Mesenchymal stem cell (in vitro differentiated cells and primary cell): ENCODE results near the gene NAALADL2.

Experiments used
- DNase-seq: peaks from one replicate; pipeline ENCODE4 v3.0.0-alpha.2; 2013
- H2AFZ ChIP-seq: one replicate; pipeline ENCODE4 v1.6.1; 2013; ENCODE audit warnings: low read depth, mild to moderate bottlenecking, control low read depth, inconsistent platforms, low read length, moderate library complexity
- H2AK5ac ChIP-seq: 2 replicates; pipeline ENCODE4 v1.6.1; 2013; ENCODE audit warnings: low read length, moderate library complexity, mild to moderate bottlenecking, inconsistent platforms; ENCODE audit not compliant: severe bottlenecking
- H2BK120ac ChIP-seq: one replicate; pipeline ENCODE4 v1.6.1; 2013; ENCODE audit warnings: low read depth, mild to moderate bottlenecking, inconsistent platforms, low read length, moderate library complexity
- H2BK12ac ChIP-seq, 2 experiments: one replicate each; pipeline ENCODE4 v1.6.1; 2013; ENCODE audit warnings: inconsistent platforms in 2 of 2, low read length in 2 of 2, mild to moderate bottlenecking in 2 of 2, moderate library complexity in 2 of 2, control low read depth in 1 of 2
- H2BK15ac ChIP-seq: one replicate; pipeline ENCODE4 v1.6.1; 2013; ENCODE audit warnings: mild to moderate bottlenecking, low read depth, inconsistent platforms; ENCODE audit not compliant: poor library complexity, severe bottlenecking
- H2BK5ac ChIP-seq: 2 replicates; pipeline ENCODE4 v1.6.1; 2013; ENCODE audit warnings: low read depth, mild to moderate bottlenecking, low read length, control low read depth, inconsistent platforms; ENCODE audit not compliant: poor library complexity, severe bottlenecking
- H3K14ac ChIP-seq, 2 experiments: one replicate each; pipeline ENCODE4 v1.6.1; 2013; ENCODE audit warnings: inconsistent platforms in 2 of 2, low read length in 2 of 2, control low read depth in 1 of 2, mild to moderate bottlenecking in 1 of 2, moderate library complexity in 1 of 2
- H3K18ac ChIP-seq, 2 experiments: one replicate each; pipeline ENCODE4 v1.6.1; 2013; ENCODE audit warnings: inconsistent platforms in 2 of 2, low read length in 2 of 2, control low read depth in 1 of 2, low read depth in 1 of 2, mild to moderate bottlenecking in 1 of 2
- H3K23ac ChIP-seq, 2 experiments: one replicate each; pipeline ENCODE4 v1.6.1; 2013; ENCODE audit warnings: inconsistent platforms in 2 of 2, low read length in 2 of 2, mild to moderate bottlenecking in 2 of 2, moderate library complexity in 2 of 2, control low read depth in 1 of 2
- H3K27ac ChIP-seq: 2 replicates; pipeline ENCODE4 v1.5.1; 2013; ENCODE audit warnings: mild to moderate bottlenecking, moderate library complexity, low read length, control low read depth, inconsistent platforms; ENCODE audit not compliant: poor library complexity, severe bottlenecking
- H3K27me3 ChIP-seq, 2 experiments: 2 replicates each; pipeline versions ENCODE4 v1.6.1 to v1.7.0; 2013; ENCODE audit warnings: low read length in 2 of 2, mild to moderate bottlenecking in 2 of 2, moderate library complexity in 2 of 2, control low read depth in 1 of 2, inconsistent platforms in 1 of 2; ENCODE audit not compliant: control insufficient read depth in 1 of 2, insufficient read depth in 1 of 2
- H3K36me3 ChIP-seq, 2 experiments: 2 replicates each; pipeline versions ENCODE4 v1.6.1 to v1.7.0; 2013; ENCODE audit warnings: low read length in 2 of 2, control low read depth in 1 of 2, inconsistent platforms in 1 of 2, low read depth in 1 of 2, mild to moderate bottlenecking in 1 of 2; ENCODE audit not compliant: insufficient read depth in 2 of 2, control insufficient read depth in 1 of 2
- H3K4ac ChIP-seq, 2 experiments: one replicate each; pipeline ENCODE4 v1.6.1; 2013; ENCODE audit warnings: inconsistent platforms in 2 of 2, low read length in 2 of 2, mild to moderate bottlenecking in 2 of 2, moderate library complexity in 2 of 2, control low read depth in 1 of 2, low read depth in 1 of 2
- H3K4me1 ChIP-seq: 2 replicates; pipeline ENCODE4 v1.6.1; 2013; ENCODE audit warnings: low read depth, low read length, control low read depth; ENCODE audit not compliant: control insufficient read depth, insufficient read depth
- H3K4me2 ChIP-seq: 2 replicates; pipeline ENCODE4 v1.6.1; 2013; ENCODE audit warnings: low read length, mild to moderate bottlenecking, inconsistent platforms; ENCODE audit not compliant: poor library complexity, severe bottlenecking
- H3K4me3 ChIP-seq, 2 experiments: 2 replicates each; pipeline versions ENCODE4 v1.5.1 to v1.7.0; 2013; ENCODE audit warnings: low read length in 2 of 2, mild to moderate bottlenecking in 2 of 2, control low read depth in 1 of 2, low read depth in 1 of 2; ENCODE audit not compliant: insufficient read depth in 1 of 2
- H3K79me1 ChIP-seq: replicated peaks from 2 replicates; pipeline ENCODE4 v1.6.1; 2013; ENCODE audit warnings: mild to moderate bottlenecking, control low read depth, low read length, inconsistent platforms; ENCODE audit not compliant: poor library complexity, severe bottlenecking
- H3K9ac ChIP-seq: 2 replicates; pipeline ENCODE4 v1.7.0; 2013; ENCODE audit warnings: mild to moderate bottlenecking, low read length, moderate library complexity
- H3K9me3 ChIP-seq: 2 replicates; pipeline ENCODE4 v1.7.0; 2013; ENCODE audit warnings: mild to moderate bottlenecking, low read length; ENCODE audit not compliant: control insufficient read depth
- H4K8ac ChIP-seq: one replicate; pipeline ENCODE4 v1.6.1; 2013; ENCODE audit warnings: inconsistent platforms, mild to moderate bottlenecking, low read length, moderate library complexity
- H4K91ac ChIP-seq: one replicate; pipeline ENCODE4 v1.6.1; 2013; ENCODE audit warnings: mild to moderate bottlenecking, low read length, inconsistent platforms
- WGBS: methylation state at CpG from one replicate; pipeline ENCODE4 v1.1.7; 2013; ENCODE audit warnings: mixed read lengths; 5-methylcytosine and 5-hydroxymethylcytosine counted together

Gene NAALADL2

GRCh38 chr3:175518459-175518858 lies 659.3 kb downstream of the NAALADL2 start:
- Histone ChIP-seq H3K9me3 (no peaks in the 10 kb centered on the region), H3K27ac (no peak overlapping the region), H2AFZ (no peak overlapping the region), H2BK120ac (no peak overlapping the region), H3K14ac (no peak overlapping the region), H3K27me3 (no peaks in the 10 kb centered on the region), H3K4me2 (no peak overlapping the region), H3K36me3 (no peaks in the 10 kb centered on the region), H3K4me3 (no peak overlapping the region), H3K79me1 (no peaks in the 10 kb centered on the region), H2AK5ac (no peak overlapping the region), H3K4me1 (no peaks in the 10 kb centered on the region), H4K8ac (no peak overlapping the region), H3K9ac (no peak overlapping the region), H2BK12ac (no peak overlapping the region), H4K91ac (no peak overlapping the region), H2BK15ac (no peak overlapping the region), H3K4ac (no peak overlapping the region), H3K23ac (no peak overlapping the region), H3K18ac (no peak overlapping the region), H2BK5ac (no peak overlapping the region)
- DNase-seq: no peak
- 100% methylated on average over 2 of the region's 3 CpGs for WGBS

- Histone ChIP-seq H3K4ac (no peak overlapping the region), H3K14ac (no peak overlapping the region), H3K9ac (no peak overlapping the region), H2AFZ (no peak overlapping the region), H3K27me3 (no peaks in the 10 kb centered on the region), H2BK15ac (no peak overlapping the region), H4K8ac (no peak overlapping the region), H4K91ac (no peak overlapping the region), H2BK120ac (no peak overlapping the region), H3K36me3 (no peaks in the 10 kb centered on the region), H3K9me3 (no peaks in the 10 kb centered on the region), H3K79me1 (no peaks in the 10 kb centered on the region), H2BK5ac (no peak overlapping the region), H2AK5ac (no peak overlapping the region), H2BK12ac (no peak overlapping the region), H3K18ac (no peak overlapping the region), H3K4me3 (no peak overlapping the region), H3K4me1 (no peaks in the 10 kb centered on the region), H3K23ac (no peak overlapping the region), H3K27ac (no peak overlapping the region), H3K4me2 (no peak overlapping the region)
- 96% methylated on average over 3 of the region's 3 CpGs for WGBS
- no peak for DNase-seq
Measured at GRCh38 chr3:175521406-175521805, 662.3 kb downstream of the NAALADL2 start.

- no peak overlapping the region for H2AFZ ChIP-seq
- H3K4me1 ChIP-seq: no peaks in the 10 kb centered on the region
- H4K8ac ChIP-seq: no peak overlapping the region
- WGBS: 100% methylated on average over 2 of the region's 2 CpGs
- H3K27ac ChIP-seq: no peak overlapping the region
- no peak overlapping the region for H2BK120ac ChIP-seq
- H2BK5ac ChIP-seq: peak overlapping the region; percentile 31
- H3K4me2 ChIP-seq: peak overlapping the region; percentile 43
- no peak overlapping the region for H4K91ac ChIP-seq
- no peak overlapping the region for H3K18ac ChIP-seq
- H3K4me3 ChIP-seq: peak overlapping the region in 1 of 2 experiments; percentile 75
- H3K4ac ChIP-seq: no peak overlapping the region
- H3K9ac ChIP-seq: peak overlapping the region; percentile 87
- H3K27me3 ChIP-seq: no peaks in the 10 kb centered on the region
- H3K14ac ChIP-seq: no peak overlapping the region
- H2BK15ac ChIP-seq: no peak overlapping the region
- H3K9me3 ChIP-seq: no peaks in the 10 kb centered on the region
- no peak overlapping the region for H2BK12ac ChIP-seq
- DNase-seq: no peak
- no peaks in the 10 kb centered on the region for H3K36me3 ChIP-seq
- no peak overlapping the region for H2AK5ac ChIP-seq
- no peak overlapping the region for H3K23ac ChIP-seq
- no peaks in the 10 kb centered on the region for H3K79me1 ChIP-seq
Measured at GRCh38 chr3:175526191-175526590, 667.1 kb downstream of the NAALADL2 start.

- Histone ChIP-seq H2AK5ac (no peak overlapping the region), H3K9ac (peak overlapping the region; percentile 87), H2BK15ac (no peak overlapping the region), H3K27me3 (no peaks in the 10 kb centered on the region), H3K14ac (no peak overlapping the region), H3K4ac (no peak overlapping the region), H3K79me1 (no peaks in the 10 kb centered on the region), H2BK120ac (no peak overlapping the region), H4K8ac (no peak overlapping the region), H4K91ac (no peak overlapping the region), H3K18ac (no peak overlapping the region), H3K36me3 (no peaks in the 10 kb centered on the region), H3K4me2 (peak overlapping the region; percentile 43), H2BK5ac (peak overlapping the region; percentile 31), H2AFZ (no peak overlapping the region), H2BK12ac (no peak overlapping the region), H3K9me3 (no peaks in the 10 kb centered on the region), H3K27ac (no peak overlapping the region), H3K23ac (no peak overlapping the region), H3K4me1 (no peaks in the 10 kb centered on the region), H3K4me3 (peak overlapping the region in 1 of 2 experiments; percentile 75)
- whole genome bisulfite sequencing: 95% methylated on average over 4 of the region's 4 CpGs
- peak; percentile 5 for DNase-seq
Measured at GRCh38 chr3:175526609-175527280, 667.6 kb downstream of the NAALADL2 start.
